ENCODE data around the gene SLC35E1.

The SLC35E1 gene

GRCh38 chr19:16590876-16591802 is 18.9 kb upstream of the SLC35E1 start:
- no peak for DNase-seq (ENCODE audit: low read depth)
- no peak overlapping the region for H3K4me3 ChIP-seq (ENCODE audit: low read length)
- TF ChIP-seq, protein P1, sequence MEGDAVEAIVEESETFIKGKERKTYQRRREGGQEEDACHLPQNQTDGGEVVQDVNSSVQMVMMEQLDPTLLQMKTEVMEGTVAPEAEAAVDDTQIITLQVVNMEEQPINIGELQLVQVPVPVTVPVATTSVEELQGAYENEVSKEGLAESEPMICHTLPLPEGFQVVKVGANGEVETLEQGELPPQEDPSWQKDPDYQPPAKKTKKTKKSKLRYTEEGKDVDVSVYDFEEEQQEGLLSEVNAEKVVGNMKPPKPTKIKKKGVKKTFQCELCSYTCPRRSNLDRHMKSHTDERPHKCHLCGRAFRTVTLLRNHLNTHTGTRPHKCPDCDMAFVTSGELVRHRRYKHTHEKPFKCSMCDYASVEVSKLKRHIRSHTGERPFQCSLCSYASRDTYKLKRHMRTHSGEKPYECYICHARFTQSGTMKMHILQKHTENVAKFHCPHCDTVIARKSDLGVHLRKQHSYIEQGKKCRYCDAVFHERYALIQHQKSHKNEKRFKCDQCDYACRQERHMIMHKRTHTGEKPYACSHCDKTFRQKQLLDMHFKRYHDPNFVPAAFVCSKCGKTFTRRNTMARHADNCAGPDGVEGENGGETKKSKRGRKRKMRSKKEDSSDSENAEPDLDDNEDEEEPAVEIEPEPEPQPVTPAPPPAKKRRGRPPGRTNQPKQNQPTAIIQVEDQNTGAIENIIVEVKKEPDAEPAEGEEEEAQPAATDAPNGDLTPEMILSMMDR (conservative IDR thresholded peaks at IDR 0.05; ENCODE audit: low read length), result no peak

DNA sequence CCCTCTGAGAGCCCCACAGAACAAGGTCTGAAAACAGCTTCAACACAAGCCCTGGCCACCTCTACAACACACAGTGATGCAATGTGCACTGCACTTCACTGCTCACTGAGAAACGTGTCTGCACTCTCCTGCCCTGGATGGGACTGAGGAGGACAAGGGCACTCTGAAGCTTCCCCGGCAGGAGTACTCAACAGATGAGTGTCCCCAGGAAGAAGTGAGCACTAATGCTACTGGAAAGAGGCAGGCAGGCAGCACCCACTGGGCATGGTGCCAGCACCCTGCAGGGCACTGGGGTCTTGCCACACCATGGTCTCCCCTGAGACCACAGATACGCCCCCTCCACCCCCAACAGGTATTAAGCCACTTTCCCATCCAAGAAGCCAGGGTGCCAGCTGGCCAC is 17.7 kb upstream of the SLC35E1 start:
- DNase-seq (ENCODE audit: low read depth), result no peak
- TF ChIP-seq, protein P1 (conservative IDR thresholded peaks at IDR 0.05; ENCODE audit: low read length), result no peak
- H3K4me3 ChIP-seq (ENCODE audit: low read length), result no peak overlapping the region

DNA sequence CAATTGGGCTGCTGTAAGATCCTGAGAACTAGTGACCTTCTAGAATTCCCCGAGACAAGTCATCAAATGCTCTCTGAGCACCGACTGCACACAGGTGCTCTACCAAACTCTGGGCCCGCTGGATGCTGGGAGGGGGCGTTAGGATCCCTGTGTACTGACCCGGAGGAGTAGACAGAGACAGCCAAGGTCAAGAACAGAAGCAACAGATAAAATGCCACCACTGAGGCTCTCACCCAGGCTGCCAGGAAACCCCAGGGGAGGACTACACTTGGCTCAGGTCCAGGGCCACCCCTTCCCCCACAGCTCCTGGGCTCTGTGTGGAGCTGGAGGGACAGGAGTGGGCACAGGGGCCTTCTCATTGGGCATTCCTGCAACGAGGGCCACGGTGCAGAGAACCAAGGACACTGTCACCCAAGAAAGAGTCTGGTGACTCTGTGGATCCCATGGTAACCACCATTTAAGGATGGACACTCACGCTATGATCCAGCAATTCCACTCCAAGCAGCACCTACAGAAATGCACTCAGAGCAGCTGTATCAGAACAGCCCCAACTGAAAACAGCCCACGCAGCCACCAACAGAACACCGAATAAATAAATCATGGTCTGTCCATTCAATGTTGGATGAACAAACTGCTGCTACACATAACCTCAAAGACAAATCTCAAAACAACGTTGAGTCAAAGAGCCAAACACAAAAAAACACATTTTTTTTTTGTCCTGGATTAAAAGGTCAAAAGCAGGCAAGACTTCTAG is 16.8 kb upstream of the SLC35E1 start:
- H3K4me3 ChIP-seq (ENCODE audit: low read length), result no peak overlapping the region
- DNase-seq (ENCODE audit: low read depth), result no peak

DNA sequence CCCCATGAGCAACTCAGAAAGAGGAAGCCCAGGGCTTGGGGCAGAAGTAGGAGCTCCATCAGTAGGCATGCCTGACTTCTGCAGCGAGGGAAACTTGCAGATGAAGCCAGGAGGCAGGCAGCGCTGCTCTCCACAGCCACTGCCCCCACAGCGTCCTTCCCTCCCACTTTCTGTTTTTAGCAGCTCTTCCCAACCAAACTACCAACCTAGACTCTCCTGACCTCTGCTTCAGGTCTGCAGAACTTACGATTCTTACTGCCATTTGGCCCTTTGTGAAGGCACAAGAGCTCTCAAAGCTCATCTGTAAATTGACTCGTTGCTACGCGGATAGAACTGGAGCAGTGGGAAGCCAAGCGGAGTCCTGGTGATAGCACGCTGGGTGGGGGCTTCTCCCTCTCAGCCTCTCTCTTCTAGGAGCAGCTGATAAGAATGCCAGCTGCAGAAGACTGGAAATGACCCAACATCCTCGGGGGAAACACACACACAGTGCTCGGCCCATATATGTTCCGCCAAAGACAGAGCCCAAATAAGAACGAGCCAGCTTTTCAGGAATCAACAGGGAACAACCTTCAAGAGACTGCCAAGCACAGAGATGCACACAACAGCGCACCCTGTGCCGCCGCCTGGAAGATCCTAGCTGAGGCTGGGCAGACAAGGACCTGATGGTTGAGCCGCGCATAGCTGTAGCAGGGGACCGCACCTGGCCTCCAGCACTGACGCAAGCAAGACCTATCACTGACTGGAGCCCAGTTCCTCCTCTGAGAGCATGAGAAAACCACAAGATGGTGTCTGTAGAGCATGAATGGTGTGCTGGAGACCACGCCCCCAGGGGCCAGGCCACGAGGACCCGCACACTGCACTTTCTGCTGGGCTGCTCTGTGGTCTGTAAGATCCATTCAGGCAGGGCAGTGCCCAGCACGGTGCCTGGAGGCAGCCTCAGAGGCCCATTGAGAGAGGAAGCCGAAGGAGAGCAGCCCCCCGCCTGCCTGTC is 15.9 kb upstream of the SLC35E1 start:
- no peak for DNase-seq (ENCODE audit: low read depth)
- TF ChIP-seq, protein P1 (conservative IDR thresholded peaks at IDR 0.05; ENCODE audit: low read length), result no peak

More for the DNA sequence above, 16.8 kb upstream of the SLC35E1 start:
- TF ChIP-seq, protein P1 (conservative IDR thresholded peaks at IDR 0.05; ENCODE audit: low read length), result no peak

GRCh38 chr19:16586991-16587832 is 15.0 kb upstream of the SLC35E1 start:
- peak; percentile 69 for DNase-seq (ENCODE audit: low read depth)
- no peak overlapping the region for H3K4me3 ChIP-seq (ENCODE audit: low read length)
- TF ChIP-seq, protein P1 (conservative IDR thresholded peaks at IDR 0.05; ENCODE audit: low read length), result no peak

More for the DNA sequence above, 15.9 kb upstream of the SLC35E1 start:
- no peak overlapping the region for H3K4me3 ChIP-seq (ENCODE audit: low read length)

GRCh38 chr19:16586477-16586871 is 14.3 kb upstream of the SLC35E1 start:
- H3K4me3 ChIP-seq (ENCODE audit: low read length), result no peak overlapping the region
- DNase-seq (ENCODE audit: low read depth), result no peak
- TF ChIP-seq, protein P1 (conservative IDR thresholded peaks at IDR 0.05; ENCODE audit: low read length), result no peak

All from AG10803 (cell line).